Loucy (cell line): ENCODE results near the gene CSF1.

Experiments
- EZH2phosphoT487 ChIP-seq: fragments of 200-600 bp; IDR thresholded peaks from 2 replicates; pipeline ENCODE4 v1.6.1; 2018; ENCODE audit warnings: antibody characterized with exemption, mild to moderate bottlenecking, moderate library complexity, borderline replicate concordance
- TF ChIP-seq, protein P1 (sequence below): fragments of 200-600 bp; sonication (generic); conservative IDR thresholded peaks from 2 replicates; pipeline ENCODE4 v1.5.1; 2014; ENCODE audit warnings: mild to moderate bottlenecking, antibody characterized with exemption, low read length

DNA sequence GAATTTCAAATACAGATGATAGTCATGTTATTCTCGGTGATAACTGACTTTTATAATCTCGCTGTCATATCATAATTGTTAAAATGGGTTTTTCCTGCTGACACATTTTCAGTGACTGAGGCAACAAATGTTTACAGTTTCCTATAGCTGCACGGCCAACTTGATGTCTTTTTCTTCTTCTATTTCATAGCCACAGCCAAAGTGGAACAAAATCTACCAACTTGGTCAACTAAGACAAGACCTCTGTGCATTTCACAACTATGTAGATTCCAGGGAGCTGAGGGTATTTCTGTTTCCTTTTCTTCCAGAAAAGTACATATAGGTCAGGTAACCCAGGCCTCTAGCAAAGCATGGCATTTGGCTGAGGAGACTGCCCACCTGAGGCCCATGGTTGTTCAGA lies 63.5 kb downstream of the CSF1 start:
- TF ChIP-seq, protein P1, sequence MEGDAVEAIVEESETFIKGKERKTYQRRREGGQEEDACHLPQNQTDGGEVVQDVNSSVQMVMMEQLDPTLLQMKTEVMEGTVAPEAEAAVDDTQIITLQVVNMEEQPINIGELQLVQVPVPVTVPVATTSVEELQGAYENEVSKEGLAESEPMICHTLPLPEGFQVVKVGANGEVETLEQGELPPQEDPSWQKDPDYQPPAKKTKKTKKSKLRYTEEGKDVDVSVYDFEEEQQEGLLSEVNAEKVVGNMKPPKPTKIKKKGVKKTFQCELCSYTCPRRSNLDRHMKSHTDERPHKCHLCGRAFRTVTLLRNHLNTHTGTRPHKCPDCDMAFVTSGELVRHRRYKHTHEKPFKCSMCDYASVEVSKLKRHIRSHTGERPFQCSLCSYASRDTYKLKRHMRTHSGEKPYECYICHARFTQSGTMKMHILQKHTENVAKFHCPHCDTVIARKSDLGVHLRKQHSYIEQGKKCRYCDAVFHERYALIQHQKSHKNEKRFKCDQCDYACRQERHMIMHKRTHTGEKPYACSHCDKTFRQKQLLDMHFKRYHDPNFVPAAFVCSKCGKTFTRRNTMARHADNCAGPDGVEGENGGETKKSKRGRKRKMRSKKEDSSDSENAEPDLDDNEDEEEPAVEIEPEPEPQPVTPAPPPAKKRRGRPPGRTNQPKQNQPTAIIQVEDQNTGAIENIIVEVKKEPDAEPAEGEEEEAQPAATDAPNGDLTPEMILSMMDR, result no peak
- no peak for TF ChIP-seq EZH2phosphoT487
